ENCODE results near the gene BCAR1. TPM values are rescaled to one million over a fixed set of nuclear protein-coding genes. Genes with fewer than 3 reads are reported as not detected.
"Not testable (repeated sequence)": the region's sequence is repeated elsewhere in the genome, so short reads cannot be mapped to it uniquely, and the experiment has no call there.

Gene BCAR1
- total RNA-seq, 6 donors from 2014 or later: 32.9 to 87.2 (median 61.7) TPM

GRCh38 chr16:75216127-75216526 is 35.3 kb downstream of the BCAR1 start:
- DNase-seq (no peak), ATAC-seq (ENCODE audit: low FRiP score in 2 of 2) (no peak)
- Histone ChIP-seq H3K27me3 (no peaks in the 10 kb centered on the region), H3K9me3 (no peaks in the 10 kb centered on the region), H3K27ac (no peak overlapping the region), H3K4me1 (peaks cover 0 to 10% (median 0%) of the 10 kb centered on the region in 4 donors), H3K4me3 (no peak overlapping the region), H3K36me3 (no peaks in the 10 kb centered on the region)
- 81 to 88% methylated on average over 2 of the region's 2 CpGs for WGBS, 2 donors
- no peak for TF ChIP-seq POLR2A (IDR thresholded peaks at IDR 0.05)
- no peak for TF ChIP-seq EP300 (IDR thresholded peaks at IDR 0.05)
- TF ChIP-seq, protein P1, sequence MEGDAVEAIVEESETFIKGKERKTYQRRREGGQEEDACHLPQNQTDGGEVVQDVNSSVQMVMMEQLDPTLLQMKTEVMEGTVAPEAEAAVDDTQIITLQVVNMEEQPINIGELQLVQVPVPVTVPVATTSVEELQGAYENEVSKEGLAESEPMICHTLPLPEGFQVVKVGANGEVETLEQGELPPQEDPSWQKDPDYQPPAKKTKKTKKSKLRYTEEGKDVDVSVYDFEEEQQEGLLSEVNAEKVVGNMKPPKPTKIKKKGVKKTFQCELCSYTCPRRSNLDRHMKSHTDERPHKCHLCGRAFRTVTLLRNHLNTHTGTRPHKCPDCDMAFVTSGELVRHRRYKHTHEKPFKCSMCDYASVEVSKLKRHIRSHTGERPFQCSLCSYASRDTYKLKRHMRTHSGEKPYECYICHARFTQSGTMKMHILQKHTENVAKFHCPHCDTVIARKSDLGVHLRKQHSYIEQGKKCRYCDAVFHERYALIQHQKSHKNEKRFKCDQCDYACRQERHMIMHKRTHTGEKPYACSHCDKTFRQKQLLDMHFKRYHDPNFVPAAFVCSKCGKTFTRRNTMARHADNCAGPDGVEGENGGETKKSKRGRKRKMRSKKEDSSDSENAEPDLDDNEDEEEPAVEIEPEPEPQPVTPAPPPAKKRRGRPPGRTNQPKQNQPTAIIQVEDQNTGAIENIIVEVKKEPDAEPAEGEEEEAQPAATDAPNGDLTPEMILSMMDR (IDR thresholded peaks at IDR 0.05): no peak
- no peak for TF ChIP-seq POLR2AphosphoS5 (IDR thresholded peaks at IDR 0.05)

DNA sequence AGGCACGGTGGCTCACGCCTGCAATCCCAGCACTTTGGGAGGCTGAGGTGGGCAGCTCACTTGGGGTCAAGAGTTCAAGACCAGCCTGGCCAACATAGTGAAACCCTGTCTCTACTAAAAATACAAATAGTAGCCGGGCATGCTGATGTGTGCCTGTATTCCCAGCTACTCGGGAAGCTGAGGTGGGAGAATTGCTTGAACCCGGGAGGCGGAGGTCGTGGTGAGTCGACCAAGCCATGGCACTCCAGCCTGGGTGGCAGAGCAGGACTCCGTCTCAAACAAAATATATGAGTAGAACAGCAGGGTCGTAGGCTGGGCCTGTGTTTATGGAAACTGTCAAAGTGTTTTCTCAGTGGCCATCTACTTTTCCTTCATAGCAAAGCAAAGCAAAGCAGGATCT is 40.1 kb downstream of the BCAR1 start:
- ATAC-seq (ENCODE audit: low FRiP score in 2 of 2): not testable (repeated sequence)

DNA sequence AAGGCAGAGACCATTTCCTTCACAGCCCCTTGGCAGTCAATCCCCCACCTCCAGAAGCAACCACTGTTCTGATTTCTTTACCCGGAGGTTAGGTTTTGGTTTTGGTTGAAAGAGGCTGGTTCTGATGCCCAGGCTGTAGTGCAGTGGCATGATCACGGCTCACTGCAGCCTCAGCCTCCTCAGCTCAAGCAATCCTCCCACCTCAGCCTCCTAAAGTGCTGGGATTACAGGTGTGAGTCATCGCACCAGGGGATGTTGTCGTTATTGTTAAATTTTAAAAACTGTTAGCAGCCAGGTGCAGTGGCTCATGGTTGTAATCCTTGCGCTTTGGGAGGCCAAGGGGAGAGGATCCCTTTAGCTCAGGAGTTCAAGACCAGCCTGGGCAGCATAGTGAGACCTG is 41.5 kb downstream of the BCAR1 start:
- Histone ChIP-seq H3K4me1 (no peaks in the 10 kb centered on the region), H3K27me3 (no peaks in the 10 kb centered on the region), H3K36me3 (no peaks in the 10 kb centered on the region), H3K9me3 (no peaks in the 10 kb centered on the region), H3K4me3 (no peak overlapping the region), H3K27ac (no peak overlapping the region)
- ATAC-seq (ENCODE audit: low FRiP score in 2 of 2) (no peak), DNase-seq (no peak)
- 88 to 90% methylated on average over 5 of the region's 5 CpGs for WGBS, 2 donors
- TF ChIP-seq POLR2AphosphoS5 (IDR thresholded peaks at IDR 0.05): no peak
- no peak for TF ChIP-seq EP300 (IDR thresholded peaks at IDR 0.05)

More for the DNA sequence above, 40.1 kb downstream of the BCAR1 start:
- H3K4me3 ChIP-seq, H3K27ac ChIP-seq, H3K9me3 ChIP-seq, H3K4me1 ChIP-seq, DNase-seq, H3K27me3 ChIP-seq, H3K36me3 ChIP-seq: not testable (repeated sequence)
- 87 to 93% methylated on average over 9 to 10 of the region's 10 CpGs for WGBS, 2 donors

DNA sequence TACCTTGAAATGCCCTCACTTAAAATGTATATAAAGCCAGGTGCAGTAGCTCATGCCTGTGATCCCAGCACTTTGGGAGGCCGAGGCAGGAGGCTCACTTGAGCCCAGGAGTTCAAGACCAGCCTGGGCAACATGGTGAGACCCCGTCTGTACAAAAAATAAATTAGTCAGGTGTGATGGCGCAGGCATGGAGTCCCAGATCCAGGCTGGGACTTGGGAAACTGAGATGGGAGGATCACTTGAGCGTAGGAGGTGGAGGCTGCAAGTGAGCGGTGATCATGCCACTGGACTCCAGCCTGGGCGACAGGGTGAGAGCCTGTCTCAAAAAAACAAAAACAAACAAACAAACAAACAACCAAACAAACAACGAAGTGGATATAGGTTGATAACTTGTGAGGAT is 41.9 kb downstream of the BCAR1 start:
- not testable (repeated sequence) for H3K4me3 ChIP-seq; DNase-seq; H3K27me3 ChIP-seq; H3K4me1 ChIP-seq; H3K9me3 ChIP-seq; ATAC-seq (ENCODE audit: low FRiP score in 2 of 2); H3K36me3 ChIP-seq; H3K27ac ChIP-seq
- WGBS, 2 donors: 87 to 88% methylated on average over 7 of the region's 7 CpGs

DNA sequence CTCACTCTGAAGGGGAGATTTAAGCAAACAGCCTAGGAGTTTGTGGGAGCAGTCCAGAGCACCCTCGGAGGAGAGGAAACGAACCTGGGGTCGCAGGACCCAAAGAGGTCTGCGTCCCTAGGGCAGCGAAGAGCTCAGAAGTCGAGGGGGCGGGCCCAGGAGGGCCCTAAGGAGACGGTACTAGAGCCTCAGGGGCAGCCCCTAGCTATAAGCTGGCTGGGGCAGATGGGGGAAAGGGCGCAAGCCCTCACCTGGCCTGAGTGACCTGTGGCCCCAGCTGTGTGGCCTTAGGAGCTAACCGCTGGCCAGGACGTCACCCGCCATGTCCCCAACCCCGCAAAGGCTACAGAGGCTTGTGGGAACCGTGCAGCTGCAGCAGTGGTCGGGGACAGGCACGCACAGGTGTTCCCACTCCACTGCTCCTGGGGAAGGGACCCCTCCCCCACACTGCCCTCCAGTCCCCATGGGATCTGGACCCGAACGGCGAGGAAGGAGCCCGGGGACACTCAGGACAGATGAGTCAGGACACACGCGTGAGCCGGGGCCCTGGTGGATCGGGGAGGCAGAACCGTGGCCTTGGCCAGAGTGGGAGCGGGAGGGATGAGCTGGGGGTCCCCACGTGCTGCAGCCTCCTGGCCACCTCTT is 42.4 kb downstream of the BCAR1 start:
- ATAC-seq (ENCODE audit: low FRiP score in 2 of 2) (no peak), DNase-seq (peak in 1 of 2 donors; percentile 65)
- Histone ChIP-seq H3K27me3 (no peaks in the 10 kb centered on the region), H3K4me1 (no peaks in the 10 kb centered on the region), H3K27ac (no peak overlapping the region), H3K36me3 (no peaks in the 10 kb centered on the region), H3K9me3 (no peaks in the 10 kb centered on the region), H3K4me3 (no peak overlapping the region)
- no peak for TF ChIP-seq EP300 (IDR thresholded peaks at IDR 0.05)
- WGBS, 2 donors: 83 to 96% methylated on average over 8 to 26 of the region's 27 CpGs

DNA sequence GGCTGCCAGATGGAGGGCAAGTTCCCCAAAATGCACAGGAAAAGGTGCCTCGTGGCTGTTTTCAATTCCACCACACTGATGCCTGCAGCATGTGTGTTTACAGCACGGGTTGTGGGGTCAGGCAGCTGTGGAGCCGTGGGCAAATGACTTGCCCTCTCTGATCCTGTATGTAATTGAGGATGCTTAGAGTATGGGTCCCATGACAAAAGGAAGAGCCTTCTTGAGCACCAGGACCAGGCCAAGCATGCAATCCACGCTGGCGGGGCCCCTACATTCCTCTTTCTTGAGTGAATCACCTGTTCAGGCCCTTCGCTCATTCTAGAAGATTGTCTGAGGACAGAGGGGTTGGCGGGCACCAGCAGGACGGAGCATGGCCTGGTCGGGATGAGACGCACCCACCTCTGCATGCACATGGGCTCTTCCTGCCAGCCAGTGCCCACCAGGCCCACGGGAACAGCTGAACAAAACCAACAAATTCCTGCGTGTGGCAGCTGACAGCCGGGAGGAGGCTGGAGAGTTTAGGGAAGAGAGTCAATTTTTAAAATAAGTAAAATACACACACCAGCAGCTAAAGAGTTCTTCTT is 43.1 kb downstream of the BCAR1 start:
- H3K4me1 ChIP-seq: no peaks in the 10 kb centered on the region
- no peak for DNase-seq
- ATAC-seq (ENCODE audit: low FRiP score in 2 of 2): no peak
- no peaks in the 10 kb centered on the region for H3K27me3 ChIP-seq
- WGBS, 2 donors: 74 to 82% methylated on average over 11 to 13 of the region's 13 CpGs
- no peaks in the 10 kb centered on the region for H3K9me3 ChIP-seq
- no peaks in the 10 kb centered on the region for H3K36me3 ChIP-seq
- no peak for TF ChIP-seq EP300 (IDR thresholded peaks at IDR 0.05)
- no peak for TF ChIP-seq POLR2A (IDR thresholded peaks at IDR 0.05)
- no peak for TF ChIP-seq POLR2AphosphoS5 (IDR thresholded peaks at IDR 0.05)
- TF ChIP-seq, protein P1 (IDR thresholded peaks at IDR 0.05): no peak
- no peak overlapping the region for H3K27ac ChIP-seq
- H3K4me3 ChIP-seq: no peak overlapping the region

- Histone ChIP-seq H3K27me3 (no peaks in the 10 kb centered on the region), H3K27ac (no peak overlapping the region), H3K9me3 (no peaks in the 10 kb centered on the region), H3K4me3 (no peak overlapping the region), H3K4me1 (no peaks in the 10 kb centered on the region), H3K36me3 (no peaks in the 10 kb centered on the region)
- DNase-seq: peak in 1 of 2 donors; percentile 65
- WGBS, 2 donors: 89 to 95% methylated on average over 9 to 11 of the region's 11 CpGs
- ATAC-seq (ENCODE audit: low FRiP score in 2 of 2): peak in 1 of 2 donors; percentile 15
- no peak for TF ChIP-seq EP300 (IDR thresholded peaks at IDR 0.05)
- no peak for TF ChIP-seq POLR2AphosphoS5 (IDR thresholded peaks at IDR 0.05)
- no peak for TF ChIP-seq POLR2A (IDR thresholded peaks at IDR 0.05)
- TF ChIP-seq, protein P1 (IDR thresholded peaks at IDR 0.05): no peak
These were observed 43.6 kb downstream of the BCAR1 start for GRCh38 chr16:75207831-75208230.
